Calu3 (cell line): Measurements from ENCODE around the gene PARD6B. TPM values are rescaled to one million over a fixed set of nuclear protein-coding genes. Genes with fewer than 3 reads are reported as not detected.

Experiments used
- BruUV-seq: library from RNA; stranded (reverse); fragments of 400-500 nt; replicated peaks from 2 replicates; lab custom pipeline; 2021; lab: Mats Ljungman, UMichigan
- CTCF ChIA-PET: fragments of 300-600 bp; sonication (Branson Sonifier 250); formaldehyde crosslinking; loops from one replicate; lab custom pipeline; 2022; ENCODE audit warnings: antibody characterized with exemption; lab: Charles Lee
- DNase-seq: peaks from one replicate; pipeline ENCODE4 v3.0.0; 2022
- H3K27ac Mint-ChIP-seq: one replicate; pipeline ENCODE4 v1.8.0; 2022; ENCODE audit warnings: mixed read lengths; ENCODE audit not compliant: unreplicated experiment
- H3K27me3 Mint-ChIP-seq: one replicate; pipeline ENCODE4 v1.8.0; 2022; ENCODE audit warnings: mixed read lengths; ENCODE audit not compliant: unreplicated experiment
- H3K36me3 Mint-ChIP-seq: one replicate; pipeline ENCODE4 v1.8.0; 2022; ENCODE audit warnings: mild to moderate bottlenecking, moderate library complexity, mixed read lengths; ENCODE audit not compliant: insufficient read depth, unreplicated experiment
- H3K4me1 Mint-ChIP-seq: one replicate; pipeline ENCODE4 v1.8.0; 2022; ENCODE audit warnings: mild to moderate bottlenecking, low read depth, mixed read lengths; ENCODE audit not compliant: unreplicated experiment
- H3K4me3 Mint-ChIP-seq: one replicate; pipeline ENCODE4 v1.8.0; 2022; ENCODE audit warnings: mild to moderate bottlenecking, low read depth, moderate library complexity, mixed read lengths; ENCODE audit not compliant: unreplicated experiment
- H3K9me3 Mint-ChIP-seq: one replicate; pipeline ENCODE4 v1.8.0; 2022; ENCODE audit warnings: low read depth, mixed read lengths; ENCODE audit not compliant: unreplicated experiment
- CTCF ChIP-seq: fragments of 200-600 bp; IDR thresholded peaks from one replicate; pipeline ENCODE4 v1.8.0; 2022; ENCODE audit warnings: antibody characterized with exemption; ENCODE audit not compliant: unreplicated experiment
- intact Hi-C: fragments of 100-400 bp; cut with micrococcal nuclease; formaldehyde crosslinking; loops from one replicate; pipeline ENCODE4 v1.10.0; 2022; ENCODE audit not compliant: unreplicated experiment
- total RNA-seq: library from RNA; stranded (reverse); gene quantifications from 2 replicates; pipeline ENCODE4 v1.2.3, GENCODE V29; 2022

The PARD6B gene
- total RNA-seq, 1 experiment from 2014 or later = 114 TPM

GRCh38 chr20:50731930-50732690 lies 730 bp downstream of the PARD6B start:
- no TSS peak for BruUV-seq
- intact Hi-C loops = loop anchor here (1.0 kb wide), 1 partner anchor 12 kb away; no protein-coding TSS in a partner anchor
- H3K9me3 Mint-ChIP-seq = no peaks in the 10 kb centered on the region
- H3K27me3 Mint-ChIP-seq = no peaks in the 10 kb centered on the region
- DNase-seq = no peak
- peaks cover 97% of the 10 kb centered on the region for H3K36me3 Mint-ChIP-seq
- H3K4me1 Mint-ChIP-seq = peaks cover 58% of the 10 kb centered on the region
- peak overlapping the region; percentile 99 for H3K27ac Mint-ChIP-seq
- TF ChIP-seq CTCF = no peak
- H3K4me3 Mint-ChIP-seq = peak overlapping the region; percentile 61
- CTCF ChIA-PET = interaction anchor here (0.6 to 8.7 kb wide), 11 partner anchors 9 to 1679 kb away, joined by 3 to 82 read pairs (median 5); no protein-coding TSS in a partner anchor

- no peak for TF ChIP-seq CTCF
- no peaks in the 10 kb centered on the region for H3K27me3 Mint-ChIP-seq
- H3K27ac Mint-ChIP-seq = peak overlapping the region; percentile 99
- BruUV-seq = no TSS peak
- intact Hi-C loops = no loop called here
- H3K36me3 Mint-ChIP-seq = peaks cover 99% of the 10 kb centered on the region
- CTCF ChIA-PET = interaction anchor here (0.7 to 8.7 kb wide), 10 partner anchors 9 to 530 kb away, joined by 3 to 82 read pairs (median 5); no protein-coding TSS in a partner anchor
- H3K4me3 Mint-ChIP-seq = peak overlapping the region; percentile 61
- no peak for DNase-seq
- no peaks in the 10 kb centered on the region for H3K9me3 Mint-ChIP-seq
- H3K4me1 Mint-ChIP-seq = peaks cover 50% of the 10 kb centered on the region
Observed at GRCh38 chr20:50733644-50734349, 2.4 kb downstream of the PARD6B start.

GRCh38 chr20:50734730-50735679 lies 3.6 kb downstream of the PARD6B start:
- no peak for TF ChIP-seq CTCF
- Mint-ChIP-seq H3K27ac (peak overlapping the region; percentile 99), H3K4me1 (peaks cover 50% of the 10 kb centered on the region), H3K27me3 (no peaks in the 10 kb centered on the region), H3K9me3 (no peaks in the 10 kb centered on the region), H3K4me3 (peak overlapping the region; percentile 61), H3K36me3 (peaks cover 99% of the 10 kb centered on the region)
- CTCF ChIA-PET = interaction anchor here (0.6 to 8.7 kb wide), 6 partner anchors 12 to 212 kb away, joined by 3 to 82 read pairs (median 4); no protein-coding TSS in a partner anchor
- no TSS peak for BruUV-seq
- no peak for DNase-seq
- intact Hi-C loops = no loop called here
